Raji (cell line): ENCODE results near the gene TOMM5.

Source experiments
- POLR2A ChIP-seq: IDR thresholded peaks from 2 replicates; pipeline ENCODE4 v1.6.1; 2011; ENCODE audit warnings: low read depth, low read length, control low read depth; ENCODE audit not compliant: insufficient read depth

Gene TOMM5

GRCh38 chr9:37592108-37592951 lies at the start of gene TOMM5:
TOMM5 (minus strand) TSS chr9:37592597; CDS start chr9:37592532, 65 bp downstream.
- peak; percentile 98 for TF ChIP-seq POLR2A

- no peak for TF ChIP-seq POLR2A
Observed at GRCh38 chr9:37641331-37641730, 48.9 kb upstream of the TOMM5 start.

DNA sequence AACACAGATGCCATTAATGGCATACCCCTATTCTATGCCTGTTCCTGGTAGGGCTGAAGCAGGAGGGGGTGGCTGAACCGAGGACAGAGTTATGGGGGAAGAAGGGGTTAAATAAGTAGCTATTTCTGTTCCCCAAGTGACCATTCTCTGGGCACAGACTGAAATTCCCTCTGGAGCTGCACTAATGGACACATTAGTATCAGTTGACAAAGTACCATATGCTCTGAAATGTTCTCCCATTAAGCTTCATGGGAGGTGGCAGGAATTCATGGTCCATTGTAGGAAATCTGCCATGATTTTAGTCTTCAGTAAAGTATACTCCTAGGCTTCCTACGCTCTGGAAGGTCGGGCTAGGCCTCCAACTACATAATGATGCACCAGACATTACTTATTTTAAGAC lies 47.8 kb upstream of the TOMM5 start:
- TF ChIP-seq POLR2A = no peak

- no peak for TF ChIP-seq POLR2A
Observed at GRCh38 chr9:37639841-37640240, 47.4 kb upstream of the TOMM5 start.

GRCh38 chr9:37639109-37639762 lies 46.8 kb upstream of the TOMM5 start:
- TF ChIP-seq POLR2A = no peak

DNA sequence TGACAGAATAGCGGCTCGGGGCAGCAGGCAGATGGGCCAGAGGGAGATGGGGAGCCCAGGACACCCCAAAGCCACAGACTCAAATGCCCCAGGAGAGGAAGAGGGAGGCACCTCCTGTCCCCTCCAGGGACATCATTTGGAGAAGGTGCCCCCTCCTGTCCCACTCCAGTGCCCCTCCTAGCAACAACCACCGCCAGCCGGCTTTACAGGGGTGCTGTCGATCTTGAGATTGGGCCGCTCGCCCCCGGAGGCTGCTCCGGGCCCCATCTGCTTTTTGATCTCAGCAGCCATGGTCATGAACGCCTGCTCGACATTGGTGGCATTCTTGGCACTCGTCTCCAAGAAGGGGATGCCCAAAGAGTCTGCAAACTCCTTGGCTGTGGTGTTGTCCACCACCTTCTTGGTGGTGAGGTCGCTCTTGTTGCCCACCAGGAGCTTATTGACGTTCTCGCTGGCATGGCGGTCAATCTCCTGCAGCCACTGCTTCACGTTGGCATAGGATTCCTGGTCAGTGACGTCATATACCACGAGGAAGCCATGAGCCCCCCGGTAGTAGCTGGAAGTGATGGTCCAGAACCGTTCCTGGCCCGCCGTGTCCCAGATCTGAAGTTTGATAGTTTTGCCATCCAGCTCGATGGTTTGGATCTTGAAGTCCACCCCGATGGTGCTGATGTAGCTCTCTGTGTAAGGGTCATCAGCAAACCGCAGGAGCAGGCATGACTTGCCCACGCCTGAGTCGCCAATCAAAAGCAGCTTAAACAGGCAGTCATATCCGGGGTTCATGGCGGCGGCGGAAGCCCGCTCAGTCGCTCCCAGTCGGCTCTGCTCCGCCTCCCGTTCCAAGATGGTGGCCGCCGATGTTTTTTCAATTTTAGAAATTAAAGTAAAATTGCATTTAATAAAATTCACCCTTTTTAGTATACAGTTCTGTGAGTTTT lies 44.4 kb upstream of the TOMM5 start:
- TF ChIP-seq POLR2A = no peak

- no peak for TF ChIP-seq POLR2A
Observed at GRCh38 chr9:37635808-37636207, 43.4 kb upstream of the TOMM5 start.

GRCh38 chr9:37632479-37632878 lies 40.1 kb upstream of the TOMM5 start:
- TF ChIP-seq POLR2A = no peak

DNA sequence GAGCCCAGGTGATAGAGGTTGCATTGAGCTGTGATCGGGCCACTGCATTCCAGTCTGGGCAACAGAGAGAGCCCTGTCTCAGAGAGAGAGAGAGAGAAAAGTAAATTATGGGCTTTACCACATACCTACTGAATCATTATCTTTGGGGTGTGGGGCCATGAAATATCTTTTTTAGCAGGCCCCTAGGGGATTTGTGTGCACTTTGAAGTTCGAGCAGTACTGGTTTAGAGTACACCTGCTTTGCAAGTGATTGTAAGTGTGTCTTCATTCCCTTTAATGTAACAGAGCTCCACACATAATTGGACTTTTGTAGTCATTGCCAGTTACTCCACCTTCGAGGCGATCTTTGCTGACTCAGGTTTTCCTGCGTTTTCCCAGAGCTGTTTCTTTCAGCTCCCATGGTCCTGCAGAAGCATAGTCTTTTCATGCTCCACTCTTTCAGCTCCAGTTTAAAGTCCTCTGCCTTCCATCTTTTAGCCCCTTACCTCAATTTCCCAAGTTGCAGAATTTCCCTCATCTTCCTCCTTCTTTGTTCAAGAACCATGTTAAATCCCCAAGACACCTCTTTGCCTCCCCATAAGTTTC lies 34.4 kb upstream of the TOMM5 start:
- TF ChIP-seq POLR2A = no peak

- TF ChIP-seq POLR2A = no peak
Observed at GRCh38 chr9:37625758-37626147, 33.4 kb upstream of the TOMM5 start.

GRCh38 chr9:37625036-37625757 lies 32.8 kb upstream of the TOMM5 start:
- TF ChIP-seq POLR2A = no peak

- TF ChIP-seq POLR2A = no peak
Observed at GRCh38 chr9:37624073-37624472, 31.7 kb upstream of the TOMM5 start.

- no peak for TF ChIP-seq POLR2A
Observed at GRCh38 chr9:37623267-37623666, 30.9 kb upstream of the TOMM5 start.

DNA sequence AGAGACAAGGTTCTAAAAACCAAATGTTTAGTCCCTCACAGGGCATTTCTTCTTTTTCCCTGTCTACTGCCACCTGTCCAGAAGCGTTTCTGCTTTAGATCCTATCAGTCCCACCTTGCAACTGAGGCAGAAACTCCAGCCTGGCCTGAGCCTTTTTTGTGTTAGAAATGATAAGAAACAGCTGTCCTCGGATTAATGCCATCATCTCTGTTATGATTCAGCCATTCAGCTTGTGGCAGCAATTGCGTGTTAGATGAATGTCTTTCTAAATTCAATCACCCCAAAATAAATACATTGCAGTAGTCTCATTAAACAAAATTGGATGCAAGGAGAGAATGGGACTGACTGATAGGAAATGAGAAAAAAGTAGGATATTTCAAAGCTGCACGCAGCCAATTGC lies 30.1 kb upstream of the TOMM5 start:
- no peak for TF ChIP-seq POLR2A
